Parathyroid adenoma (tissue), 2 donors: ENCODE measurements around the gene NREP.
A peak's percentile ranks its signal among the peaks of the same experiment; 100 is the strongest.

ENCODE experiments used
- H2AFZ ChIP-seq: fragments of 300-600 bp; sonication (generic); one replicate; pipeline ENCODE4 v1.7.0; 2017; ENCODE audit warnings: antibody characterized with exemption, mild to moderate bottlenecking
- H3K27ac ChIP-seq: fragments of 300-600 bp; sonication (generic); one replicate; pipeline ENCODE4 v1.7.0; 2017
- H3K27me3 ChIP-seq: fragments of 300-600 bp; sonication (generic); one replicate; pipeline ENCODE4 v1.7.0; 2017; ENCODE audit warnings: low read length; ENCODE audit not compliant: control insufficient read depth, insufficient read depth
- H3K36me3 ChIP-seq: fragments of 300-600 bp; sonication (generic); one replicate; pipeline ENCODE4 v1.7.0; 2017; ENCODE audit warnings: low read length; ENCODE audit not compliant: control insufficient read depth, insufficient read depth
- H3K4me1 ChIP-seq: fragments of 300-600 bp; sonication (generic); one replicate; pipeline ENCODE4 v1.7.0; 2017; ENCODE audit warnings: control low read depth
- H3K4me2 ChIP-seq: fragments of 300-600 bp; sonication (generic); one replicate; pipeline ENCODE4 v1.7.0; 2017; ENCODE audit warnings: low read length
- H3K4me3 ChIP-seq: fragments of 300-600 bp; sonication (generic); one replicate; pipeline ENCODE4 v1.7.0; 2017; ENCODE audit warnings: low read depth, low read length
- H3K79me2 ChIP-seq: fragments of 300-600 bp; sonication (generic); one replicate; pipeline ENCODE4 v1.7.0; 2017; ENCODE audit warnings: control low read depth
- H3K9ac ChIP-seq: fragments of 300-600 bp; sonication (generic); one replicate; pipeline ENCODE4 v1.7.0; 2017; ENCODE audit warnings: mild to moderate bottlenecking
- H3K9me3 ChIP-seq: fragments of 300-600 bp; sonication (generic); one replicate; pipeline ENCODE4 v1.7.0; 2017; ENCODE audit warnings: low read length; ENCODE audit not compliant: control insufficient read depth
- TF ChIP-seq, protein P1 (sequence below): fragments of 300-600 bp; sonication (generic); IDR thresholded peaks from one replicate; pipeline ENCODE4 v1.7.0; 2017; ENCODE audit warnings: antibody characterized with exemption, mild to moderate bottlenecking
- donor health status: primary hyperparathyroidism.

NREP gene

DNA sequence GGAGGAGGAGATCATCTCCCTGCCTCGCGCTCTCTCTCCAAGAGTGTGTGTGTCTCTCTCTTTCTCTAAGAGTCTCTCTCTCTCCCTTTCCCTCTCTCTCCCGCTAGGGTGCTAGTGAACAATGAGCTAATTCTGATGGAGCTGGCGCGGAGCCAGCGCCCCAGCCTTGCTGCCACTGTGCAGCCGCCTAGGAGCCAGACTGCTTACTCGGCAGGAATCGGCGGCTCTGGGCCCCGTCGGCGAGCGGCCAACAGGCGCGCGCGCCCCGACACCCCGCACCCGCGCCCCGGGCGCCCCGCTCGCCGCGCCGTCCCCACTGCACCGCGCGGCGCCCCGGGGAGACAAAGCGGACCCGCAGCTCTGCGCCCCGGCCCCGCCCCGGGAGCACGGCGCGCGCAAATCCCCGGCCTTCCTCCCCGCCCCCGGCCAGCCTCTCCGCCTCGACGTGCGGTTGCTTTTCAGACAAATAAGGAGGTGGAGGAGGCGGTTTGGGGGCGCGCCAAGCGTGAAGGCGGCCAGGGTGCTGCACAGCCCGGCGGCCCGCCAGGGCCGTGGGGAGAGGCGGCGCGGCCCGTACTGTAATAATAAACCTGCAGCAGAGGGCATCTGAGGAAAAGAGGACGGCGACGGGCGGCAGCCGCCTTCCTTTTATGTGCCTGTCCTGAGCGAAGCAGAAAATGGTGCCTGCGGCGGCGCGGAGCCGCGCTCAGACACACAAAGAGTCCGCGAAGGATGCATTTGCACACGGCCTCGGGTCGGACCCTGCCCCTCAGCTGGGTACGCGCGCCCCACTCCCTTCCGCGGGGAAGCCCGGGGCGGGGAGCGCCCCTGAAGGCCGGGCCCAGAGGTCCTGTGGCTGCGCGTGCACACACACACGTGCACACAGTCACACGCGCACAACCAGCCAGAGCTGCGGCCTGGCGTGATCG, 625 bp upstream of the NREP start:
- Histone ChIP-seq H3K36me3 (no peaks in the 10 kb centered on the region), H3K9me3 (no peaks in the 10 kb centered on the region), H2AFZ (peak overlapping the region; percentile 97), H3K27ac (peak overlapping the region; percentile 97), H3K79me2 (no peaks in the 10 kb centered on the region), H3K4me3 (peak overlapping the region; percentile 70), H3K4me2 (peak overlapping the region; percentile 78), H3K27me3 (no peaks in the 10 kb centered on the region), H3K4me1 (peaks cover 10% of the 10 kb centered on the region), H3K9ac (peak overlapping the region; percentile 68)
- TF ChIP-seq, protein P1, sequence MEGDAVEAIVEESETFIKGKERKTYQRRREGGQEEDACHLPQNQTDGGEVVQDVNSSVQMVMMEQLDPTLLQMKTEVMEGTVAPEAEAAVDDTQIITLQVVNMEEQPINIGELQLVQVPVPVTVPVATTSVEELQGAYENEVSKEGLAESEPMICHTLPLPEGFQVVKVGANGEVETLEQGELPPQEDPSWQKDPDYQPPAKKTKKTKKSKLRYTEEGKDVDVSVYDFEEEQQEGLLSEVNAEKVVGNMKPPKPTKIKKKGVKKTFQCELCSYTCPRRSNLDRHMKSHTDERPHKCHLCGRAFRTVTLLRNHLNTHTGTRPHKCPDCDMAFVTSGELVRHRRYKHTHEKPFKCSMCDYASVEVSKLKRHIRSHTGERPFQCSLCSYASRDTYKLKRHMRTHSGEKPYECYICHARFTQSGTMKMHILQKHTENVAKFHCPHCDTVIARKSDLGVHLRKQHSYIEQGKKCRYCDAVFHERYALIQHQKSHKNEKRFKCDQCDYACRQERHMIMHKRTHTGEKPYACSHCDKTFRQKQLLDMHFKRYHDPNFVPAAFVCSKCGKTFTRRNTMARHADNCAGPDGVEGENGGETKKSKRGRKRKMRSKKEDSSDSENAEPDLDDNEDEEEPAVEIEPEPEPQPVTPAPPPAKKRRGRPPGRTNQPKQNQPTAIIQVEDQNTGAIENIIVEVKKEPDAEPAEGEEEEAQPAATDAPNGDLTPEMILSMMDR, result peak; percentile 48

DNA sequence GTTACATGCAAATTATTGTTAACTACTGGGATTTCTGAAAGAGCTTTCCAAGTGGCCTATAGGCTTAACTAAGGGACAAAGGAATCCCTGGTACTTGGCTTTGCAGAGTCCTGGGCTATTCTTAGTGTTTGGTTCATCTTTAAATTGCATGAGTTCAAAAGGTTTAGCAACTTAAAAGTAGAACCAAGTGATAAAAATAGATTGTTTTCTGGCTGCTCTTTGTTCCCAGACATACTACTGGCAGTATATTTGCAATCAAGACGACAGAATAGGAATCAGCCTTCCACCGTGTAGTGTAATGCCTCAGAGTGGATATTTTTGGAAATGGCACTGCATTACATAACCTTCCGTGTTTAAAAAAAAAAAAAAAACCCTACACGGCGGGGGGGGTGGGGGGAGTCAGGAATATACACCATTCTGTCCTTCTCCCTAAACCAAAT, 1.0 kb downstream of the NREP start:
- H3K4me3 ChIP-seq, result peak overlapping the region; percentile 69
- peak overlapping the region; percentile 74 for H2AFZ ChIP-seq
- peak overlapping the region; percentile 85 for H3K4me2 ChIP-seq
- H3K27me3 ChIP-seq, result no peaks in the 10 kb centered on the region
- no peak overlapping the region for H3K27ac ChIP-seq
- H3K4me1 ChIP-seq, result peaks cover 10% of the 10 kb centered on the region
- TF ChIP-seq, protein P1, result no peak
- H3K36me3 ChIP-seq, result no peaks in the 10 kb centered on the region
- no peaks in the 10 kb centered on the region for H3K9me3 ChIP-seq
- no peak overlapping the region for H3K9ac ChIP-seq
- H3K79me2 ChIP-seq, result no peaks in the 10 kb centered on the region

DNA sequence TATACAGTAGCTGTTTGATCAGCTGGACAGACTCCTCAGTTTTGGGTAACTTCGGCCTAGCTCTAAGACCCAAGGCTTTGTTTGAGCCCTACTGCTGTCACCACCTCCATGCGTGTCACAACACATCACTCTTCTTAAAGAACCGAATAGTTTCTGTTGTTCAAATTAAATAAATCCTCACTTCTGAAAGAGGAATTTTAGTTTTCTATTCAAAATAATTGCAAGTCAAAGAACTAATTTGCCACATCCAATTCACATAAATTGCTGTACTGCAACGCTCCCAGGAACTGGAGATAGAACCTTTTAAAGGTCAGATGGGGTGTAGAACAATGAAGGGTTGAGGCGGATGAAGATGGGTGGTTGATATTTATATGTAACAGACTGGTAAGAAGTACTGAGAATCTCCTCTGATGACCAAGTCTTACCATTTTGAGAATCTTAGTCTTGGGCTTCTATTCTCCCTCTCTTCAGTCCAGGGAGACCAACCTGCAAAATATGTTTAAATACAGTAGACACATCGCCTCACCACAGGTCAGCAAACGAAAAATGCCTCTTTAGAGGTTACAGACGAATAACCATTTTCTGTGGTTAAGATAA, 1.6 kb downstream of the NREP start:
- H3K4me3 ChIP-seq, result peak overlapping the region; percentile 69
- TF ChIP-seq, protein P1, result no peak
- H2AFZ ChIP-seq, result peak overlapping the region; percentile 74
- peak overlapping the region; percentile 85 for H3K4me2 ChIP-seq
- H3K27ac ChIP-seq, result no peak overlapping the region
- no peaks in the 10 kb centered on the region for H3K27me3 ChIP-seq
- H3K36me3 ChIP-seq, result no peaks in the 10 kb centered on the region
- H3K79me2 ChIP-seq, result no peaks in the 10 kb centered on the region
- H3K9ac ChIP-seq, result no peak overlapping the region
- no peaks in the 10 kb centered on the region for H3K9me3 ChIP-seq
- H3K4me1 ChIP-seq, result peaks cover 10% of the 10 kb centered on the region

DNA sequence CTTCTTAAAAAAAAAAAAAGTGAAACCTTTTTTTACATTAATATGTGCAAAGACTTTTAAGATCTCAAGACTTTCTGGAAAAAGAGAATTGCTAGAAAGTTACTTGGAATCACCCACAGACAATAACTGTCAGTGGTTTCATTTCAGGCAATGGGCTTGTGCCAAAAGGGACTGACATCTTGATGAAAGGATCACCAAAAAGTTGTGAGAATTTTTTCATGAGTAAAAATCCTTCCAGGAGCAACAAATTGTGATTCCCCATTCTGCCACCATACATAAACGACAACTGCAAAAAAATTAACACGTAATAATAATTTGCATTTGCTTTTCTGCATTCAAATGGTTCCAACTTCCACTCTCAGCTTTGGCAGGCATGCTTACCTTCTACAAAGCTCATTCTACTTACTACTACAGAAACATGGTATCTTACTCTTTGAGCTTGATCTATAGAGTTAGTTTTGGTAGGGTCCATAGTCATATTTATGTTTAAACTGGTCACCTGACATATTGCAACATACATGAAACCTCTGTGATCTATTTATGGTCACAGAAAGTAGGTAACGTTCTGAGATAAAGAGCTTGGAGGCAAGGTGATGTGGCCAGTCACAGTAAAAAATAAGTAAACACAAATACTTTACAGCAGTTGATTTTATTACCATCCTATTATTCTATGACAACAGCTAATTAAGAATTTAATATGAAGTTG, 3.0 kb downstream of the NREP start:
- TF ChIP-seq, protein P1, result no peak
- Histone ChIP-seq H3K9ac (no peak overlapping the region), H3K27me3 (no peaks in the 10 kb centered on the region), H3K9me3 (no peaks in the 10 kb centered on the region), H3K79me2 (no peaks in the 10 kb centered on the region), H3K27ac (no peak overlapping the region), H3K36me3 (no peaks in the 10 kb centered on the region), H3K4me3 (no peak overlapping the region), H3K4me2 (no peak overlapping the region), H2AFZ (no peak overlapping the region), H3K4me1 (peaks cover 10% of the 10 kb centered on the region)
